Heart right ventricle (tissue), 16 donors: Measurements from ENCODE around the gene RTEL1. TPM values are rescaled to one million over a fixed set of nuclear protein-coding genes. Genes with fewer than 3 reads are reported as not detected.
A peak's percentile ranks its signal among the peaks of the same experiment; 100 is the strongest.

ENCODE experiments used
- ATAC-seq, 8 donors: fragments of 200-7000 bp; cut with Tn5 transposase; one replicate each; pipeline ENCODE4 v1.9.1; 2020; ENCODE audit warnings: mild to moderate bottlenecking in 8 of 8, moderate library complexity in 8 of 8, moderate number of reproducible peaks in 1 of 8
- DNase-seq, 2 donors: peaks; one replicate each; pipeline ENCODE4 v3.0.0-alpha.2; 2020
- H3K27ac ChIP-seq, 10 donors: fragments of 200-600 bp; sonication (generic) in 2 of 10; one replicate each; pipeline versions ENCODE4 v1.5.0 to v1.8.0; 2020 to 2022; ENCODE audit warnings: mild to moderate bottlenecking in 3 of 10
- H3K27me3 ChIP-seq, 7 donors: fragments of 200-600 bp; one replicate each; pipeline ENCODE4 v1.8.0; 2021 to 2022; ENCODE audit warnings: mild to moderate bottlenecking in 2 of 7
- H3K36me3 ChIP-seq, 9 donors: fragments of 200-600 bp; sonication (generic) in 1 of 9; one replicate each; pipeline versions ENCODE4 v1.5.0 to v1.8.0; 2020 to 2022; ENCODE audit warnings: mild to moderate bottlenecking in 2 of 9
- H3K4me1 ChIP-seq, 9 donors: fragments of 200-600 bp; sonication (generic) in 1 of 9; one replicate each; pipeline versions ENCODE4 v1.5.0 to v1.8.0; 2020 to 2022; ENCODE audit warnings: mild to moderate bottlenecking in 4 of 9
- H3K4me3 ChIP-seq, 10 donors: fragments of 200-600 bp; sonication (generic) in 2 of 10; one replicate each; pipeline versions ENCODE4 v1.5.0 to v1.8.0; 2020 to 2022; ENCODE audit warnings: mild to moderate bottlenecking in 7 of 10, moderate library complexity in 2 of 10
- H3K9me3 ChIP-seq, 11 donors: fragments of 200-600 bp in 10 of 11; sonication (generic) in 2 of 11; one replicate each; pipeline versions ENCODE4 v1.5.0 to v1.8.0; 2013 to 2022; ENCODE audit warnings: mild to moderate bottlenecking in 2 of 11, control low read depth in 1 of 11, moderate library complexity in 1 of 11
- WGBS, 2 donors: extraction: QIAGEN DNeasy Blood & Tissue Kit; methylation state at CpG; one replicate each; pipeline ENCODE4 v1.1.7; 2013; ENCODE audit warnings: inconsistent platforms in 1 of 2; 5-methylcytosine and 5-hydroxymethylcytosine counted together
- intact Hi-C, 10 donors: fragments of 100-400 bp; cut with DNase I; formaldehyde crosslinking; loops; one replicate each; pipeline versions ENCODE4 v1.11.1 to v1.14.2; 2022
- polyA plus RNA-seq, 2 donors: library from polyadenylated mRNA; stranded (reverse); fragments of 200-250 nt; gene quantifications; one replicate each; pipeline ENCODE4 v1.2.3, GENCODE V29; 2013
- total RNA-seq, 10 donors: library from RNA; stranded (reverse); fragmentation: NEBNext Ultra II Directional in 3 of 10; extraction: Animal tissue kit (Norgen Biotek cat#: 25700) in 3 of 10; gene quantifications; one replicate each; pipeline versions ENCODE4 v1.2.1 to v1.2.4, GENCODE V29; 2021 to 2023
- TF ChIP-seq, protein P1 (sequence below), 9 donors: fragments of 200-600 bp; sonication (generic) in 2 of 9; IDR thresholded peaks; one replicate each; pipeline versions ENCODE4 v1.5.0 to v1.8.0; 2021 to 2022; ENCODE audit warnings: antibody characterized with exemption in 9 of 9, mild to moderate bottlenecking in 5 of 9, moderate library complexity in 1 of 9
- donor health status: Arrhythmogenic right ventricular cardiomyopathy.
- donor health status: ischemic (EF 13 %, LVEDD 7.1; RV severe dilation, severe dysfunction).
- donor health status: healthy with polysubstance abuse.
- donor health status: DM: no; HTN: yes; CAD: no.
- donor health status: DM: no; HTN: no; CAD: no.
- donor health status: ischemic (EF 25% LVEDD 6.9; RV normal size, moderate dysfunction).
- donor health status: ischemic (EF 25% LVEDD 5.7; RV mildly dilated, moderate dysfunction).
- donor health status: healthy.
- donor health status: DM: yes; HTN: yes; CAD: no.
- donor health status: Ischemic cardiomyopathy.
- donor health status: ischemic (EF 35%, LVEDD 5.7; RV mildly dilated, moderate dysfunction).
- donor health status: nonischemic (EF 11% LVEDD 7.7; RV severe dilation, severe dysfunction).
- donor health status: DM: yes; HTN: yes; CAD: no.
- donor health status: PGD.
- donor health status: ischemic (EF 29% LVEDD 5.4; RV normal size, mild dysfunction).
- donor health status: nonischemic (EF 23%, LVEDD 6.1; RV moderate dilation, normal function).

The RTEL1 gene
- total and polyA plus RNA-seq, 12 donors: 5.3 to 18.8 (median 10.3) TPM

DNA sequence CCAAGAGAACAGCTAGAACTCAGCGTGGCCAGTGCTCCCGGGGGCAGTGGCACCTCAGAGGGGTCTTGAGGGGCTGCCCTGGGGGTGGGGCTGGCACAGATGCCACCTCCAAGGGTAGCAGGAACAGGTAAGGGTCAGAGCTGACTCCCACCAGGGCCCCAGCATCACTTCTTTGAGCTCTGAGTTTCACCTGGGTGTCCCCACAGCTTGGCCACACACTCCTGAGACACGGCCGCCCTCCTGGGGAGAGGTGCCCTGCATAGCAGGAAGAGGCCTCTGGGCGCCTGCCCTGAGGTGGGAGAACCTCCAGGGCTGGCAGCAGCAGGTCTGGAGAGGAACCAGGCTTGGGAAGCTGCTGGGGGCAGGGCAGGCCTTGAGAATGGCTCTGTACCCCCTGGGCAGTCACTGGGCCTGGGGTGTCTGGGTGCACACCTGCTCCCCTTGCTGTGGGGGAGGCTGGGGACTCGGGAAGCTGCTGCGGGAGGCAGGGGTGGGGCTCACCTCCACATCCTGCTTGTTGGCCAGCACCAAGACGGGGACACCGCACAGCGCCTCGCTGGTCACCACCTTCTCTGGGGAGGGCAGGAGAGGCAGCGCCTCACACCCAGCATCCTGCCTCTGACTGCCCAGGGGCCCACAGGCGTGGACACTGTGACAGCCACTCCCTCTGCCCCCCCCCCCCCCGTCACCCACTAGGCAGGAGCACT is 43.4 kb downstream of the RTEL1 start:
- intact Hi-C loops: no loop called here
- H3K4me1 ChIP-seq: peaks cover 20 to 54% (median 42%) of the 10 kb centered on the region in 9 donors
- TF ChIP-seq, protein P1, sequence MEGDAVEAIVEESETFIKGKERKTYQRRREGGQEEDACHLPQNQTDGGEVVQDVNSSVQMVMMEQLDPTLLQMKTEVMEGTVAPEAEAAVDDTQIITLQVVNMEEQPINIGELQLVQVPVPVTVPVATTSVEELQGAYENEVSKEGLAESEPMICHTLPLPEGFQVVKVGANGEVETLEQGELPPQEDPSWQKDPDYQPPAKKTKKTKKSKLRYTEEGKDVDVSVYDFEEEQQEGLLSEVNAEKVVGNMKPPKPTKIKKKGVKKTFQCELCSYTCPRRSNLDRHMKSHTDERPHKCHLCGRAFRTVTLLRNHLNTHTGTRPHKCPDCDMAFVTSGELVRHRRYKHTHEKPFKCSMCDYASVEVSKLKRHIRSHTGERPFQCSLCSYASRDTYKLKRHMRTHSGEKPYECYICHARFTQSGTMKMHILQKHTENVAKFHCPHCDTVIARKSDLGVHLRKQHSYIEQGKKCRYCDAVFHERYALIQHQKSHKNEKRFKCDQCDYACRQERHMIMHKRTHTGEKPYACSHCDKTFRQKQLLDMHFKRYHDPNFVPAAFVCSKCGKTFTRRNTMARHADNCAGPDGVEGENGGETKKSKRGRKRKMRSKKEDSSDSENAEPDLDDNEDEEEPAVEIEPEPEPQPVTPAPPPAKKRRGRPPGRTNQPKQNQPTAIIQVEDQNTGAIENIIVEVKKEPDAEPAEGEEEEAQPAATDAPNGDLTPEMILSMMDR (IDR thresholded peaks at IDR 0.05): no peak
- no peak for ATAC-seq
- no peaks in the 10 kb centered on the region for H3K9me3 ChIP-seq
- DNase-seq: no peak
- peaks cover 0 to 81% (median 20%) of the 10 kb centered on the region in 9 donors for H3K36me3 ChIP-seq
- H3K4me3 ChIP-seq: no peak overlapping the region
- peak overlapping the region in 4 of 10 donors; percentile 15 to 93 (median 56) for H3K27ac ChIP-seq
- H3K27me3 ChIP-seq: no peaks in the 10 kb centered on the region
- WGBS, 2 donors: 77 to 88% methylated on average over 13 to 14 of the region's 14 CpGs

DNA sequence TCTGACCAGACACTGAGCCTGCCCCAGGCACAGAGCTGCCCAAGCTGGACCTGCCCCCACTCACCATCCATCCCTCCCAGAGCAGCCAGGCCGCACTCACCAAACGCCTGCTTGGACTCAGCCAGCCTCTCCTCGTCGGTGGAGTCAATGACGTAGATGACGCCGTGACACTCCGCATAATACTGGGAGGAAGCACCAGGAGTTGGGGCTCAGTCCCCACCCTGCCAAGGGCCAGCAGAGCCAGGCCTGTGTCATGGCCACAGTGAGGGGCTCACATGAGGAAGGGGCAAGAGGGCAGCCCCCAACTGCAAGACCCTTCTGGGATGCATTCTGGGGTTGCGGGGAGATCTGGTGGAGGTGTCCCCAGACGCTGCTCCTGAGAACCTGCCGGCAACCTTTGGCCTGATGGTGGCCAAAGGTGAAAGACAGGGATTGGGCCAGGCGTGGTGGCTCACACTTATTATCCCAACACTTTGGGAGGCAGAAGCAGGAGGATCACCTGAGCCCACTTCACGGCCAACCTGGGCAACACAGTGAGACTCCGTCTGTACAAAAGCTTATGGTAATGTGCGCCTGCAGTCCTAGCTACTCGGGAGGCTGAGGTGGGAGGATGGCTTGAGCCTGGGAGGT is 44.0 kb downstream of the RTEL1 start:
- H3K27ac ChIP-seq: peak overlapping the region in 3 of 10 donors; percentile 30 to 93 (median 83)

DNA sequence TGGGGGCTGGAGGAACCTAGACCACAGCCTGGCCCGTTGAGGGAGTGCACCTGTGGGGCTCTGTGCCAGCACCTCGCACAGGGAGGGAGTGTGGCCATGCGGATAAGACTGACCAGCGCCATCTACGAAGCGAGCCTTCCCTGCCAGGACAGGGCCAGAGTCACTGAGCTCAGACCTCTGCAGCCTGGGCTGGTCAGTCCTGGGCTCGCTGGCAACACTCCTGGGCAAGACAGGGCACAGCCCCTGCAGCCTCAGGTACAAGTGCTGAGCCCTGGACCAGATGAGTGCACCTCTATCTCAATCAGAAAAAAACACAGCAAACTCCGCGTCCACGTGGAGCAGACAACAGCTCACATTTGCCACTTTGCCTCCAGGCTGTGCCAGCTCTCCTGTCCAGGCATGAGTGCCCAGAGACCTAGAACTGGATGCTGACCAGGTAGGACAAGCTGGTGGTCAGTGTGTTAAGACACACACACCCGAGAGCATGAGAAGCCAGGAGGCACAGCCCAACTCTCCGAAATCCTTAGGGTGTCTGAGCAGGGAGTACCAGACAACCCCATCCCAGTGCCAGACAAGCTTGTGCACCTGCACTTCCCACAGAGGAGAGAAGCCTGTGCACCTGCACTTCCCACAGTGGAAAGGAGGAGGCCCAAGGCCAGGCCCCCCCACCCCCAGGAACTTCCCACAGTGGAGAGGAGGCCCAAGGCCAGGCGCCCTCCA is 44.8 kb downstream of the RTEL1 start:
- no peak for DNase-seq
- intact Hi-C loops: no loop called here
- peaks cover 19 to 47% (median 34%) of the 10 kb centered on the region in 9 donors for H3K4me1 ChIP-seq

More for the DNA sequence above, 44.0 kb downstream of the RTEL1 start:
- Histone ChIP-seq H3K36me3 (peaks cover 0 to 82% (median 20%) of the 10 kb centered on the region in 9 donors), H3K9me3 (no peaks in the 10 kb centered on the region), H3K4me1 (peaks cover 22 to 54% (median 41%) of the 10 kb centered on the region in 9 donors), H3K4me3 (no peak overlapping the region), H3K27me3 (no peaks in the 10 kb centered on the region)
- WGBS, 2 donors: 88 to 91% methylated on average over 16 of the region's 16 CpGs
- TF ChIP-seq, protein P1 (IDR thresholded peaks at IDR 0.05): no peak
- no peak for DNase-seq
- no peak for ATAC-seq
- intact Hi-C loops: no loop called here

More for the DNA sequence above, 44.8 kb downstream of the RTEL1 start:
- Histone ChIP-seq H3K36me3 (peaks cover 0 to 74% (median 20%) of the 10 kb centered on the region in 9 donors), H3K27ac (peak overlapping the region in 1 of 10 donors; percentile 83), H3K9me3 (no peaks in the 10 kb centered on the region), H3K4me3 (no peak overlapping the region), H3K27me3 (no peaks in the 10 kb centered on the region)
- 80 to 85% methylated on average over 13 of the region's 13 CpGs for WGBS, 2 donors
- no peak for ATAC-seq
- TF ChIP-seq, protein P1 (IDR thresholded peaks at IDR 0.05): no peak
